AG08396 (cell line): ENCODE results near the gene TGOLN2.

Source experiments
- DNase-seq: peaks from one replicate; pipeline ENCODE4 v3.0.0; 2012; ENCODE audit warnings: low spot score, mixed read lengths

TGOLN2 gene

DNA sequence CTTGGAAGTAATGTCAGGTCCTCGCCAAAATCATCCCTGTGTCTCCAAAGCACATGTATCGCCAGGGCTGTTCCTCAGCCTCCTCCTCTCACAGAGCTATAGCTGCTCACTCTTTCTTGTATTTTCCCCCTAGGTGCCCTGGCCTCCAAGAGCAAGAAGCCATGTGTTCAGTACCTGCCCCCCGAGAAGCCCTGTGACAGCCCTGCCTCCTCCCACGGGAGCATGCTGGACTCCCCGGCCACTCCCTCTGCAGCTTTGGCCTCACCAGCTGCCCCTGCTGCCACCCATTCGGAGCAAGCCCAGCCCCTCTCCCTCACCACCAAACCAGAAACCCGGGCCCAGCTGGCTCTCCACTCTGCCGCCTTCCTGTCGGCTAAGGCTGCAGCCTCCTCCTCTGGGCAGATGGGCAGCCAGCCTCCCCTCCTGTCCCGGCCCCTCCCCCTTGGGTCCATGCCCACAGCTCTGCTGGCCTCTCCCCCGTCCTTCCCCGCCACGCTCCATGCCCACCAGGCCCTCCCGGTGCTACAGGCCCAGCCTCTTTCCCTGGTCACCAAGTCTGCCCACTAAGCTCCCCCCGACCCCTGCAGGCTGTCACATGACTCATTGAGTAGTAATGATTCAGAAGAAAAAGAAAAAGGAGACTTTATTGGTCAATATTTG lies 18.8 kb downstream of the TGOLN2 start:
- DNase-seq = peak; percentile 25

DNA sequence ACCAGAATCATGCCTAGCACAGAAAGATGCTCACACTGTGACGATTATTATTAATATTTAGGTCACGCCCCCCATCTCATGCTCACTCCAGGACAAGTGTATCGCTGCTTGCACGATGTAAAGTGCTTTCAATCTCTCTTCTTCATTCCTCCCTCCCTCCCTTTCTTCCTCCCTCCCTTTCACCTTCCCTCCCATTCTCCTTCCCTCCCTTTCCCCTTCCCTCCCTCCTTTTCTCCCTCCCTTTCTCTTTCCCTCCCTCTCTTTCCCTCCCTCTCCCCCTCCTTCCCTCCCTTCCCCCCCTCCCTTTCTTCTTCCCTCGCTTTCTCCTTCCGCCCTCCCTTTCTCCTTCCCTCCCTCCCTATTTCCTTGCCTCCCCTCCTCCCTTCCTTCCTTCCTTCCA lies 19.6 kb downstream of the TGOLN2 start:
- no peak for DNase-seq

GRCh38 chr2:85307527-85307897 lies 20.3 kb downstream of the TGOLN2 start:
- no peak for DNase-seq

GRCh38 chr2:85303780-85304531 lies 23.8 kb downstream of the TGOLN2 start:
- DNase-seq = no peak

DNA sequence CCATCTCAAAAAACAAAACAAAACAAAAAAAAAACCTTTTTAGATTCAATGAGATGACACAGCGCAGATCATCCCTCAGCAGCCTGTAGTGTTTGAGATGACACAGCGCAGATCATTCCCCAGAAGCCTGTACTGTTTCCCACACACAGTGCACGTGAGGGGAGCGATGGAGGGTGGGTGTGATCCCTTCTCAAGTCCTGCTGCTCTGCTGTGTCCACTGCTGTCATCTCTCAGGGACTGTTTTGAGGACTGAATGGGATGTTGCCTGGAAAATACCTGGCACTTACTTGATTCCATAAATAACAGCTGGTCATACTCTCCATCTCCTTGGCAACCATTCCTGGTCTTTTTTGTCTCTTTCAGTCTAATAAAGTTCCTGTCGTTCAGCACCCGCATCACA lies 25.7 kb downstream of the TGOLN2 start:
- no peak for DNase-seq

DNA sequence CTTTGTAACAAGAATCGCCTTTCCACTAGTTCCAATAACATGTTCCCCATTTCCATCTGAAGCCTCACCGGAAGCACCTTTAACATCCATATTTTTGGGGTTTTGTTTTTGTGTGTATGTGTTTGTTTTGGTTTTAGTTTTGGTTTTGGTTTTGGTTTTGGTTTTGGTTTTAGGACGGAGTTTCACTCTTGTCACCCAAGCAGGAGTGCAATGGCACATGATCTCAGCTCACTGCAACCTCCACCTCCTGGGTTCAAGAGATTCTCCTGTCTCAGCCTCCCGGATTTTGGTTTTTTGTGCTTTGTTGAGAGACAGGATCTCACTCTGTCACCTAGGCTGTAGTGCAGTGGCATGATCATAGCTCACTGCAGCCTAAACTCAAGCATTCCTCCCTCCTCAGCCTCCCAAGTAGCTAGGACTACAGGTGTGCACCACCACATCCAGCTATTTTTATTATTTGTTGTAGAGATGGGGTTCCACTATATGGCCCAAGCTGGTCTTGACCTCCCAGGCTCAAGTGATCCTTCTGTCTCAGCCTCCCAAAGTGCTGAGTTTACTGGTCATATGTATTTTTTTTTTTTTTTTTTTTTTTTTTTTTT lies 36.3 kb downstream of the TGOLN2 start:
- no peak for DNase-seq

DNA sequence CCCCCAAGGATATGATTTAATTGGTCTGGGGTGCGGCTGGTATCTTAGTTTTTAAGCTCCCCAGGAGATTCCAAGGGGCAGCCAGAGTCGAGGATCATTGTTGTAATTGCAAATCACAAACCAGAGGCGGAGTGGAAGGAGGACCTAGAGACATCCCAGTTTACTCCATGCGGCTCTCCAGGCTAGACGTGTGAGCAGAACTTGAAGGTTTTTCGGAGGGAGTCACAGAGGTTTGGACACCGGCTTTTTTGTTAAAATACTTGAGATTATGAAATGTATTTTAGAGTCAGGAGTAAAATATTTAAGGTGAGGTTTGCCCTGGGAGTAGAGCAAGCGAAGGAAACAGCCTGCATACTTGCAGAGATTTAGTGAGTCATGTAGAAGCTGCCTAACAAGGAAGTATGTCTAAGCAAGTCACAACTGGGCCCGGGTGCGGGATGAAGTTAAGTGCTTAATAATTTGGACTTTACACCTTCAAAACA lies 39.5 kb downstream of the TGOLN2 start:
- peak; percentile 38 for DNase-seq

DNA sequence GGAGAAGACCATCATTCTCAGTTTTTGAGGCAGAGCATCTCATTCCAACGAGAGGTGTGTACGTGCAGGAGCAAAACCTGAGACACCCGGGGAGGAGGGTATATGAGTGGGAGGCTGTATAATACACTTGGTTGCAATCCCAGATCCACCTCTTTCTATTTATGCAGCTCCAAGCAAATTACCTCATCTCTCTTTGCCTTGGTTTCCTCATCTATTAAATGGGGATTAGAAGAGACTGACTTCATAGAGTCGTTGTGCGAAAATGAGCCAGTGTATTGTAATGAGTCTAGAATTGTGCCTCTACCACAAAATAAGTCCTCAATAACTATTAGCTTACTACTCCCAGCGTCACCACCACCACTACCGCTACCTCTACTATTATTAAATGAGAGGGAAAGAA lies 40.1 kb downstream of the TGOLN2 start:
- no peak for DNase-seq

GRCh38 chr2:85286918-85287317 lies 40.9 kb downstream of the TGOLN2 start:
- DNase-seq = no peak

DNA sequence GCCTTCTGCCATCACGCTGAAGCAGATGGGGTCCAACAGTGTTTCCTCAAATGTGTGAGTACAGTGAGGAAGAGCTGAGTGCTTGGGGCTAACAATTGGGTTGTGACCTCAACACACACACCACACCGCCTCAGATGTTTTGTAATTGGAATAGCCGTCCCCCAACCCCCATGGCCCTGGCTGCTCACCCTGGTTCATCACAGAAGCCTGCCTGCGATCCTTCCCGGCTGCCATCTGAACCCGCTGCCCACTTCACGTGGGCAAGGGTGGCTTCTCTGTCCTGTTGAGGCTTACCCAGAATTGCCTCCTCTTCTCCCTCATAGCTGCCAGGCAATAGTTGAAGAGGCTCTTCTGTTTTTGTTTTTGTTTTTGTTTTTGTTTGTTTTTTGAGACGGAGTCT lies 44.1 kb downstream of the TGOLN2 start:
- DNase-seq = no peak

DNA sequence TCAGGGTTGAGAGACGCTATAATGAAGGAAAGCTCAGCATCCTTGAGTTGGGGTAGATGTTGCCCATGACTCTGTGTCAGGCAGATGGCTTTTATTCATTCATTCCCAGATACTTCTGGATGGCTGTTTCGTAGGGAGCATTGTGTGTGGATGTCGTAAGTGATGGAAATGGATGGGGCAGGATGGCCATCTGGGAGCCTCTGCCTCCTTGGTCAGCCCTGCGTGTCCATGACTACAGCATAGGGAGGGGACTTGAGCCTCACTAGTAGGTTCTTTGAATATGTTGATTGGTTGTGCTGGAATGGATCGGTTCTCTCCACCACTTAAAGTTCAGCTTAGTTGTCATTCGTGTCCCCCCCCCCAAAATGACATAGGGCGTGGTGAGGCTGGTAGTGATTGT lies 44.9 kb downstream of the TGOLN2 start:
- DNase-seq = no peak

DNA sequence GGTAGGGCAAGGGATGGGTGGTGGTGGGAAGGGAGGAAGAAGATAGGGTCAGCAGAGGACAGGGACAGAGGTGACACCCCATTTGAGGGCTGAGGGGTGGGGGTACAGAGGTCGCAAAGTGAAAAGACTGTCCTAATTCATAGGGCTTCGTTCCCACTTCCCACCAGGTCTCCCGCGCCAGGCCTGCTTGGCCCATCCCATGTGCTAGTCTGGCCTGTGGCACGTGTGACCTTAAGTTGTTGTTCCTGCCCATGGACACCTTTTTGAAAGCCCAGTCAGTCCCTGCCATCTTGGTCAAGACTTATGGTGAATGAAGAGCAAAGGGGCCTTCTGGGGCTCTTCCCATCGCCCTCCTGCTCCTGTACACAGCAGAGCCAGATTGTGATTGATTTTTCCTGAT lies 46.2 kb downstream of the TGOLN2 start:
- DNase-seq = no peak

DNA sequence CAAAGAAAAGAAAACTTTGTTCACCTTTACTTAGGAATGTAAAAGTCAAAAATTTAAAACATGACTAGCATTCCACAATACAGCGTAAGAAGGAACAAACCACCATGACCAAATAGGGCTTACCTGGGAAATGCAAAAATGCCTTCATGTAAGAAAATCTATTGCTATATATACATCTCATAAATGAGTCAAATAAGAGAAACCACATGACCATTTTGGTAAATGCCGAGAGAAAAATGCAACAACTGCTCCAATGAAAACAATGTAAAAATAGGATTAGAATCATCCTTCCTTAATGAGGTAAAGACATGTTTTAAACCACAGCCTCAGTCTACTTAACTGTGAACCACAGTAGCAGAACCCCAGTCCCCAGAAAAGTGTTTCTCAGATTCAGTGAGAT lies 49.4 kb downstream of the TGOLN2 start:
- no peak for DNase-seq

DNA sequence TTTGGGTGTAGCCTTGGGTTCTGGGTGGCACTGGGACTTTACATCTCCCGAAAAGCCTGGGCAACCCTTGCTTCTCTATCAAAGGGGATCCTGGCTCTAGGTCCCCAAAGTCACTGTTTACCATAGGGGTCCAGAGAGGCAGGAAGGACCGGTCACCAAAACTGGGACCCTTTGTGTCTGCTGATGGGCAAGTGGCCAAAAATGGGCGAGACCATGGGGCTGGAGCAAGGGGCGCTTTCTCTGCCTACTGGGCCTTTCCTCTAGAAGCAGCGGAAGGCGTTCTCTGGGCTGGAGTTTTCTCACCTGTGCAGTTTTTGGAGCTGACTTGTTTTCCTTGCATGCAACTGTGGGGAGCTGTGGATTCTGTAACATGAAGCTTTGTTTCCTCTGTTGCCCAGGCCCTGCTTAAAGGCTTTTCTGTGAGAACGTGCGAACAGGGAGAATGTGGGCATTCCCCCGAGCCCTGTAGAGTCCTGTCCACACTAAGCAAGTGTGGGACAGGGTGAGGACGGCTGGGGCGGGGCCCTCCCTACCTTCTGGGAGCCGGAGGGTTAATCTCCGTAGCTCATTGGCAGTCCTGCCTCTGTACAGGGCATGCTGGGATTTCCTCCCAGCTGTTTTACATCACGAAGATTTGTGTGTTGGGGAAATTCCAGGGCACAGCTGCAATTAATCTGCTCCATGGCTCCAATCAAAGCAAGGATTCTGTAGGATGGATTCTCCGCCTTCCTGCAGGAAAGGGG lies 50.2 kb downstream of the TGOLN2 start:
- DNase-seq = peak; percentile 70

GRCh38 chr2:85276571-85277118 lies 51.1 kb downstream of the TGOLN2 start:
- DNase-seq = no peak

DNA sequence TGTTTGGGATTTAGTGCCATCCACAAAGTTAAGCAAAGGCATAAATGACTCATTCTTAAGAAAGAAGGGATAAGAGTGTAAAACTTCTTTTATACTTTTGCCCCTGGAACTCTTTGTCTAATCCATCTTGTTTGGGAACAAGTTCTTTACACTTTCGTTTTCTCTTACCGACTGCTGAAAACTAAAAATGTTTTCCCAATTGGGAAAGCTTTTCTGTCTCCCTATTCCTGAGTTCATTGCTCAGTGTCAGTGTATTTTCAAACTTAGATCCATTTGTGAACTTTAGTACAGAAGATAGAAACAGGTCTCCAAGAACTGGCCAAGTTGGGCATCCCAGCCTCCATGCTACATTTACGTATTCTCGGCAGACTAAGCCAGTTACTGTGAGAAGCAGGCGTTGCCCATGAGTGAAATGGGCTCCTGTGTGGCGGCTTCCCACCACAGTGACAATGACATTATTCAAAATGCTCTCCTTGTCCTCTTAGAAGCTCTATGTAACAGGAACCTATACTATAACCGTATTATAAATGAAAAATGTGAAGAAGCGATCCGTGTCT lies 51.7 kb downstream of the TGOLN2 start:
- DNase-seq = no peak

- peak; percentile 60 for DNase-seq
Observed at GRCh38 chr2:85273738-85274731, 53.8 kb downstream of the TGOLN2 start.

DNA sequence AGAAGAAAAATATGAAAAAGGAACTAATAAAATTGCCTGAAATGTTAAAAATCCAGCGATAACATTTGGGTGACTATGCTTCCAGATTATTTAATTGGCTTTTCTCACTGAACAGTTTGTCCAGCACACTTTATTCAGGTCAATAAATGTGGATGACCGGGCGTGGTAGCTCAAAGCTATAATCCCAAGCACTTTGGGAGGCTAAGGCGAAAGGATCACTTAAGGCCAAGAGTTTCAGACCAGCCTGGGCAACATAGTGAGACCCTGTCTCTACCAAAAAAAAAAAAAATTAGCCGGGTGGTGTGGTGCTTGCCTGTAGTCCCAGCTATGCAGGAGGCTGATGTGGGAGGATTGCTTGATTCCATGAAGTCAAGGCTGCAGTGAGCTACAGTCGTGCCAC lies 55.4 kb downstream of the TGOLN2 start:
- DNase-seq = no peak

GRCh38 chr2:85269959-85270358 lies 57.8 kb downstream of the TGOLN2 start:
- DNase-seq = no peak
